ENCODE data around the gene STUM.

Gene STUM

DNA sequence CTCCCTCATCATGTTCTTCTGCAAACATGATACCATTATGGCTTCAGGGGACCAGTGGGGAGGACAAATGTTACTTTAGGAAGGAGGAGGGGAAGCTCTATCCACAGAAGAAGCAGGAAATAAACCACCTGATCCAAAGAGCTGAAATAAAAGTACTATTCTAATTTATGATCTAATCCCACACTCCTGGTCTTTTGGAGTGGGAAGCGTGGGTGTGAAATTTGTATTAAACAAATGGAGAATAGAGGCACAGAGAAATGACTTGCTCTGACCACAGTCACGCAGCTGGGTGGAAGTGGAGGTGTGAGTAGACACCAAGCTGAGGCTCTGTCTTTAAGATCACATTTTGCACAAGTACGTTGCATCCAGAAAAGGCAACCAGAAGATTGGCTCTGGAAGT, 14.5 kb upstream of the STUM start:
- DNase-seq: no peak

DNA sequence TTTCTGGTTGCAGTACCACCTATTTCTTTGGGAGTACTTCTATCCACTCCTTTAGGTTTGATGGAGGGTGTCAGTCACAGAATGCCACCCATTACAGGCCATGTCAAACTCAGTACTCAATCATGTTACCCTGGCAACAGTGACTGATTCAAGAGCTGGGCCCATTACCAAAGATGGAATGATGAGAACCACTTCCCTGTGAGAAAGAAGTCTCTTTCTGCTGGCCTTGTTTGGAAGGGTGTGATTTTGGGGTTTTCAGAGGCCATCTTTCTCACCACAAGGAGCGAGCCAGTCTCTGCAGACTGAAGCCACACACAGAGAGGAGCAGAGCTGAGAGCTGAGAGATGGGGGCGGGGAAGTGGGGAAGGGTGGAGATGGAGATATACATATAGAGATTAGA, 13.9 kb upstream of the STUM start:
- DNase-seq: no peak

DNA sequence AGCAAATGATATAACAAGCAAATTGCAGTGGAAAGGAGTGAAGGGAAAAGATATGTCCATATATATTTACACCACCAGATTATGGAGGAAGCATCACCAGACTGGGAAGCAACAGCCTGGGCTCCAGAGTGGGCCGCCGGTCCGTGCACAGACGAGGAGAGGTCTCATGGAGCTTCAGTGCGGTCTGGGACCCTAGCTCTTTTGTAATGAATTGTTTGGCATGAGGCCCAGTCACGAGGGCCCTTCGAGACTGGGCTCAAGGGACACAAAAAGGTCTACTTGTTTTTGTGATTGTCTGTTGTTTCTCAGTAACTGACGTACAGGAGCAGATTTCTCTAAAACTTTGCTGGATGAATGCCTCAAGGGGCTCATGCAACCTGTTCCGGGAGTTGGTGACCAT, 12.9 kb upstream of the STUM start:
- no peak for DNase-seq

DNA sequence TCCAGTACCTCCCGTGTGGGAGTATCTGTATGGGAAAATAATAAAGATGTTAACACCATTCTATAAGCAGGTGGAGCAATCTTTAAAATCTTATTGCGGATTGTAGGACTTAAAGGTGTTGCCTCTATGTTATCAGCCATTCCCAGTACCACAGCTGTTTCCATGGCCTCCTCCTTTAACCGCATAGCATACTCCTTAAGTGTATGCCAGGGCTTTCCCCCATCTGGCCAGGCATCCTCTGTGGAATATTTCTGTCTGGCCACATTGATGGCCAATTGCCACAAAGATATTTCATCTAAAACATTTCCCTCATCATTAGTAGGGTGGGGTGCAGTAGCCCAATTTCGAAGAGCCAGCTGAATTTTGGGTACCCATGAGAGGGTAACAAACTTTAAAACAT, 7.3 kb upstream of the STUM start:
- no peak for DNase-seq

DNA sequence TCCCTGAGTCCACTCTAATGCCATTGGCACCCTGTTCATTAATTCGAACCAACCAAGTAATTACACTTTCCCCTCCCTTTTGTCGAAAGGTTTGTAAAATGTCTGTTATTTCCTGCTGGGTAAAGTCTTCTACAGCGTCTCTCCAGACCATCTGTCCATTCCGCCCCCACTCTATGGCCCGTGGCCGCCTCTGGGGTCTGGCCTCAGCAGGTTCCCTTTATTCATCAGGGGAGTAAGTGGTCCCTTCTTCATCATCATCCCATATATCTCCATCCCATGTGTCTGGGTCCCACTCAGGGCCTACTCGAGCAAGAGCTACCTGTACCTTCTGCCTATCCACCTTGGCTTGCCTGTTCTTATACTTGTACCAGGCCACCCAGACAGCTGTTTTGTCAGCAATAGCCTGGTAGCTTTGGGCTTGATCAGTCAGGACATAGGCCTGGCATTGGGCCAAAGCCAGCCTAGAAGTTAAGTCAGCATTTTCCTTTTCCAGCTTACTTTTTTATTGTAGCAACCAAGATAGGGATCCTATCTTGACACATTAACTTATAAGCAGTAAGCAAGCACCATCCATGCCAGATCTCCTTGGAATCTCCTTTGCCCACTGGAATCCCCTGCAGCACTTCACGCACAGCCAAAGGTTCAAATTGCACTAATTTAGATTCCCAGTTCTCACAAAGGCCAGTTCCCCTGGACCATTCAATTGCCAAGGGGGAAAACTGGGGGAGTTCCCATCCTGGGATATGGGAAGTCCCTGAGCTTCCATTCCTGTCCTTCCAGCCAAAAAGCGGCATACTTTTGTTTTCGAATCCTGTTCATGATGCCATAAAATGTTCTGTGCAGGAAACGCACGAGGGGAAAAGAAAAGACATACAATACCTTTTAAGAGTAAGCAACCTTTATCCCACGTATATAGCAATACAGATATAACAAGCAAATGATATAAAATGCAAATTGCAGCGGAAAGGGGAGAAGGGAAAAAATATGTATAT, 6.6 kb upstream of the STUM start:
- no peak for DNase-seq

DNA sequence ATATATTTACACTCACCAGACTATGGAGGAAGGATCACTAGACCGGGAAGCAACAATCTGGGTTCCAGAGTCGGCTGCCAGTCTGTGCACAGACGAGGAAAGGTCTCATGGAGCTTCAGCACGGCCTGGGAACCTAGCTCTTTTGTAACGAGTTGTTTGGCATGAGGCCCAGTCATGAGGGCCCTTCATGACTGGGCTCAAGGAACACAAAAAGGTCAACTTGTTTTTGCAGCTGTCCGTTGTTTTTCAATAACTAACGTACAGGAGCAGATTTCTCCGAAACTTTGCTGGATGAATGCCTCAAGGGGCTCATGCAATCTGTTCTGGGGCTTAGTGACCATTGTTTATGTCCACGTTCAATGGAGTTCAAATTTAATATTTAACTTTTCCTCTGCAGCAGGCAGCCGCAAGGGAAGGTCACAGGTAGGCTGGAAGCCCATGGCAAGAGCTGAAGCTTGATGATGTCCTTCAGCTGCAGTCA, 5.9 kb upstream of the STUM start:
- DNase-seq: no peak

DNA sequence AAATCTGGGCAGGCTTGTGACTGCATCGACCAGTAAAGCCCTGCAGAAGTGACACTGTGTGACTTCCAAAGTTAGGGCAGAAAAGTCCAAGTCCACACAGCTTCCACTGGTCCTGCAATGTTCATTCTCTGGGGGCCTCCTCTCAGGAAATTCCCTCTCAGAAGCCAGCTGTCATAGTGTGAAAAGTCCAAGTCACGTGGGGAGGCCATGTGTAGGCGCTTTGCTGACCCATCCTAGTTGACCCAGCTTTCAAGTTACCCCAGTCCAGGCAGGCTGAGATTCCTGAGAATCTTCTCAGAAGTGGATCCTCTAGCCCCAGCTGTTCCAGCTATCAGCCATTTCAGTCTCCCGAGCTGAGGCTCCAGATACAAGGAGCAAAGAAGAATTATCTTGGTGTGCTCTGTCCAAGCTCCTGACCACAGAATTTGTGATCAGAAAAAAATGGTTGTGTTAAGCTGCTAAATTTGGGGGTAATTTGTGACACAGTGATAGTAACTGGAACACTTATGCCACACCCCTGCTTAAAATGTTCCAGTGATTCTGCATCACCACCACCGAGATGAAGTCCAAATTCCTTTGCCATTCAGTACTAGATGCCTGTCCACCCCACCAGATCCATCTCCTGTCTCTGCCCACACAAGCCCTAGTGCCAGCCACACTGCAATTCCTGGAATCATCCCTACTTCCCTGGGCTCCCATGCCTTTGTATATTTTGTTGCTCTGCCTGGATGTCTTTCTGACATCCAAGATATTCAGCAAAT, 2.5 kb upstream of the STUM start:
- no peak for DNase-seq

DNA sequence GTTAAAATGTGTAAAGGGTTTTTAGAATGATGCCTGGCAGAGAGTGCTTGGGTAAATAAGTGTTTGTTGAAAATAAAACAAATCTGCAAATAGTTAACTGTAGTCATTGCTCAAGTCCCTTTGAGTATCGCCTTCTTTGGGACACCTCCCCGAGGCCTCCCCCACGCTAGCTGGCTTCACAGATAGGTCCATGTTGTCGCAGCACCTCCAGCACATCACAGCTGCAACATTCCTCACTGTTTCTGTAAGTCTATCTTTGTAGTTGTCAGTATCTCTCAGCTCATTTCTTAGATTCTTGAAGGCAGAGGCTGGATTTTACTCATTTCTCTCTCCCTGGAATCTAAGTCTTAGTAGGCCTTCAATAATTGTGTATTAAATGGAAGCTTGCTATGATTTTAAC, 1.6 kb upstream of the STUM start:
- DNase-seq: no peak

DNA sequence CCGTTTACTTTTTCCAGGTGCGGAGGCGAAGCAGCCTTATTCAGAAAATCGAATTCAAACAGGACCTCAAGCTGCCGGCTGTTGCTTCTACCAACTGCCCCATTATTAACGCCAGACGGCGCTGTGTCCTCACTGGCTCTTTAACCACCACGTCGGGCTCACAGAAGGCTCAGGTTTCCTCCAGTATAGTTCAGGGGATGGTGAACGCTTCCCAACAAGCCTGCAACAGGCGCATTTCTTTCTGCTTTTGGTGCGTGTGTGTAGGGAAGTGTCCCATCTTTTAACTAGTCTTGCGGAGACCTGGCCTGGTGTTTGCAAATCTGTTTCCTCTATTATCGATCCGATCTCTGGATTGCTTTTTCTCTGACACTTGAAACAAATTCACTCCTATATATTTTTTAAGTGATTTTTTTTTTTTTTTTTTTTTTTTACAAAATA, 791 bp upstream of the STUM start:
- DNase-seq: peak; percentile 62 to 69

DNA sequence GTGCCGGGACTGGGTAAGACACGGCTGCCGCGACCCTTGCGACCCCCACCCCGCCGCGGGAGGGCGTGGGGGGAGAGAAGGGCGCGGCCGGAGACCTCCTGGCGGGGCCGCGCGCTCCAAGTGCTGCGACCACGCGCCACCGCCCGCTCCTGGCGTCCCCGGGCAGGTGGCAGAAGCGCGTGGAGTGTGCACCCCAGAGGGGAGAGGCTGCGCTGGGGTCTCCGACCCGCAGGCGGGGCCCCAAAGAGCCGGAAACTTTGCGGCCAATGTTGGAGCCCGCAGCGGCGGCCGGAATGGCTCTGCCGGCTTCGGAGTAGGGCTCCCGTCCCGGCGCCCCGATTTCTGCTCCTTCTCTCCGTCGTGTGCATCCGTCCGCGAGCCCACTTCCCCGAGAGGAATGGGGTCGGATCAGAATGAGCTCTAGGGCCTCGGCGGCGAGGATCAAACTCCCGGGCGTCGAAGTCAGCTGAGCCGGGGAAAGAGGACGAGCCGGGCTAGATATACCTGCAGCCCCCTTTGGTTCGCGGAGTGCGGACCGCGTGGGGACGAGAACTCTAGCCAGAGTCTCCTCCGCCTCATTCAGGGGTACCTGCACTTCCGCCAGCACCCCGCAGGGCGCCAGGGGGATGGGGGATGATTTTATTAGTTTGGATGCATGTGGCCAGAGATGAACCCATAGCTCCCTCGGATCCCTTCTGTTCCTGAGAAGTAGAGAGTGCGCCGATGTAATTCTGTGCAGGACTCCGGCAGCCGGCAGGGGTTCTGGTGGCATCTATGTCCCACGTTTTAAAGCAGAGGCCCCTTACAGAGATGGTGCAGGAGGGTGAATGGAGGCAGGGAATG, 751 bp downstream of the STUM start:
- DNase-seq: no peak

DNA sequence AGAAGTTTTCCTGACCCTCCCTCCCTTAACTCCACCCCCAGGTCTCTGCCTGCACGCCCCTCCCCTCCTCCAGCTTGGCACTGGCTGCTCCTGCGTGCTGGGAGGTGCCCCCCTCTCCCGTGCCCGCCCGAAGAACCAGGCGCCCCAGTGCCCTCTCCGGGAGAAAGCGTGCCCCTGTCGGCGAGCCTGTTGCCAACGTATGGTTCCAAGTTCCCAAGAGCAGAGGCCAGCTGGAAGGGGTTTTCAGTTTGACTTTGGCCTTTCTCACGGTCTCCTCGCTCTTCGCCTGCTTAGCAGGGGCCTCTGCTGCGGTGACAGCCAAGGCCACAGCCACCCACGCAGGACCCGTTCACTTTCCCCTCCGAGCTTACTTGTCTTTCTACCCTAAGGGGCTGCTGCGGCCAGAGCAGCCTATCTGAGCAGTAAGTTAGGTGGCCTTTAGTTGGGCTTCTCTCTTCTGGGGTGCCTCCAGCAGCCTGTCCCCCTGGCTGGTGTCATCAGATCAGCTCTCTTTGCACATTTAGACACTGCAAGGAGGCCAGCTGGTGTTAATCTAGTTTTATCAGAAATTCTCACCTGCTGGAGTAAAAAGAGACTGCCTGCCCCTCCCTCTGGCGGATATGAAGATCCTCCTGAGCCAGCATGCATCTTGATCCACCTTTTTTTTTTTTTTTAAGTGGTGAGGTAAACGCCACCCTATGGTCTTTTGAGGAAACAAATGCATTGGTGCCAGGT, 1.5 kb downstream of the STUM start:
- DNase-seq: no peak

DNA sequence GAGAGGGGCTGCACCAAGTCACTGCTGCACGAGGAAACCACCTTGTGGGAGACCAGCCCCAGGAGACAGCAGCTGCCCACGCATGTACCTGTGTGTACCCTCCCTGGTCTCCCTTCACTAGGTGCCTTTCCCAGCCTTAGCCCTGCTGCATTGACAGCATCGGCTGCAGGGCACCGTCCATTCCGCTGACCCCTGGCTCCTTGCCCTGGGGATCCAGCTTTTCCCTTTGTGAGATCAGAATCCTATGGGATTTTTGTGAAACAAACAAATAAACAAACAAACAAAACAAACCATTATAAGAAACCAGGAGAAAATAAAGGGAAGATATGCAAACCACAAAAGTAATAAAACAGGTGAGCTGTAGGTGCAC, 2.1 kb downstream of the STUM start:
- no peak for DNase-seq

DNA sequence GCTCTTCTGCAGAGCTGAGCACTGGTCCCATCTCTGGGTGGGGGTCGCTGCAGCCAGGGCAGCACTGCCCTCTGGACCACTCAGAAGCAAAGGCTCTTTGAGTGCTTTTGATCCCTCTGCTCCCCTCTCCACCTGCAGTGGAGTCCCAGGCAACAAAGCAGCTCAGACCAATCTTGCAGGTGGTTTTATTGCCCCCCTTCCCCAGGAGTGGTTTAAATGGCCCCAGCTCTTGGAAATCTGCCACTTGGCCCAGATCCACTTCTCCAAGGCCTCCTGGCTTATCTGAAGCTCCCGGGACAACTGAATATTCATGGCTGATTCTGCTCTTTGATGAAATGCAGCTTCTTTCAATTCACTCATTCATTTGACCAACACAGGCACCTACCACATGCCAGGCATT, 2.7 kb downstream of the STUM start:
- no peak for DNase-seq

DNA sequence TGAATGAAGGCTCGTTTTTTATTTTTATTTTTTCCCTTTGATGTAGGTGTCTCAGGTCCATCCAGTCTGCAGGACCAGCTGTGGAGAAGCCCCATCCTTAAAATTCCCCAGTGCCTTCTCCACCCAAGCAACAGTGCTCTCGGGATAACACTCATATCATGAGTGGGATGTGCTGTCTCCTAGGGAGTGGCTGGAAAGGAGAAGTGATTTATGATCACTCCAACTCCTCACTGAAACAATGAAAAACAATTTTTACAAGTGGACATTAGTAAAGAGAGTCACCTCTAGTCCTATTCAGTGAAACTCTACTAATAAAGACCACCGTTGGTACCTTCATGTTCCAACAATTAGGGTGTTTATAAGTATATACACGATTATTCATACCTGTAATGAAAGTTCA, 3.5 kb downstream of the STUM start:
- no peak for DNase-seq

DNA sequence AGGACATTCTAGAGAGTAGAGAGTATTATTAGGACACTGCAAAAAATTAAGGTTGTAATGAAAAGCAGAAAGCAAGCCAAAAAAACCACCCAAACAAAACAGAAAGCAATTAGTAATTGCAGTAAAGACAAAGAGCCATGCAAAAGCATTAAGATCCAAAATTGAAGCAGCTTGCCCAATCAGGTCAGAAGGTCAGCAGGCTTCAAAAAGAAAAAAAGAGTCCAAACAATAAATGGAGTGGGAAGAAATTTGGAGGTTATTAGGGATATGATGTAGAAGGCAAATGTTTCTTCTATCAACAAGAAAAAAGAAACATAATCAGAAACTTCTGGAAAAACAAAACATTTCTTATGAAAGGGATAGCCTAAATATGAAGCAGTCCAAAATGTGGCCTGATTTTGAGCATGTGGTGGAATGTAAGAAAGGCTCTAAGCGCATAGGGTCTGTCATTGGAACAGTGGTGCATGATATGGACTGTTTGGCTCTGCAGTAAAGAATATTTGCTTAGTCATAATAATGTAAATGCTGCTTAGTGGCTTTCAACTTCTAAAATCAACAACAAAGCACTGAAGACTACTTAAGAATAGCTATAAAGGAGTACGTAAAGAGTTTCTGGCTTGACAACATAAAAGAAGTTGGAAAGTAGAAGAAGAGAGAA, 4.8 kb downstream of the STUM start:
- DNase-seq: no peak

DNA sequence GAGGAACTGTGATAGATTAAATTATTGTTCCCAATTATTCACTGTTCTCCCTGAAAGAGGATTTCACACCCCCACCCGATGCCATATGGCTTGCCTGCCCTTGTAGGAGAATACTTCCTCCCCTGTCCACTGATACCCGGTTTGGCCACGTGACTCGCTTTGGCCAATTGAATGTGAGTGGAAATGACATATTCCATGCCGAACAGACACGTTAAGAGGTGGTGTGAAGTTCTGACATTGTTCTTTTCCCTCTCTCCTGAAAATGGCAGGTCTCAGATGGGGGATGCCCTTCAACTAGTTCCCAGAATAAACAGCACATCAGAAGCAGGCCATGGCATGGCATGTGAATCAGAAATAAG, 5.3 kb downstream of the STUM start:
- DNase-seq: no peak

DNA sequence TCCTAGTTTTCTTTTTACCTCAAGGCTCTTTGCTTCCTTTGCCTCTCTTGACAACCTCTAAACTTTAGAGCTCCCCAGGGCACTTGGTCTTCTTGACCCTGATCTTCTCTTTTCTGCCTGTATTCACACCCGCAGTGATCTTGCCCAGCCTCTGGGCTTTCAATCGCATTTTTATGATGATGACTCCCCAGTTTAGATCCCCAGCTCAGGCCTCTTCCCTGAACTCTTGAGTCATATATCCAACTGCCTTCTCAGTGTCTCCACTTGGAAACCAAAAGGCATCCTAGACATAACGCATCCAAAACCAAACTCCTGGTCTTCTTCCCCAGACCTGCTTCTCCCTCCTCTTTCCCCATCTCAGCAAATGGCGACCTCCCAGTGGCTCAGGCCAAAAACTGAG, 6.5 kb downstream of the STUM start:
- DNase-seq: no peak

DNA sequence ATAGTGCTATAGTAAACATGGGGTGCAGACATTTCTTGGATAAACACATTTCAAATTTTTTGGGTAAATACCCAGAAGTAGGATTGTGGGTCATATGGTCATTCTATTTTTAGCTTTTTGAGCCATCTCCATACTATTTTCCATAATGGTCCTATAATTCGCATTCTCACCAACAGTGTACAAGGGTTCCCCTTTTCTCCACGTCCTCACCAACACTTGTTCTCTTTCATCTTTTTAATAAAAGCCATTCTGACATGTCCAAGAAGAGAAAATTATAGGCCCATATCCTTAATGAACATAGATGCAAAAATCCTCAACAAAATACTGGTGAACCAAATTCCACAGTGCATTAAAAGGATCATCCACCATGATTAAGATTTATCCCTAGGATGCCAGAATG, 8.9 kb downstream of the STUM start:
- no peak for DNase-seq

DNA sequence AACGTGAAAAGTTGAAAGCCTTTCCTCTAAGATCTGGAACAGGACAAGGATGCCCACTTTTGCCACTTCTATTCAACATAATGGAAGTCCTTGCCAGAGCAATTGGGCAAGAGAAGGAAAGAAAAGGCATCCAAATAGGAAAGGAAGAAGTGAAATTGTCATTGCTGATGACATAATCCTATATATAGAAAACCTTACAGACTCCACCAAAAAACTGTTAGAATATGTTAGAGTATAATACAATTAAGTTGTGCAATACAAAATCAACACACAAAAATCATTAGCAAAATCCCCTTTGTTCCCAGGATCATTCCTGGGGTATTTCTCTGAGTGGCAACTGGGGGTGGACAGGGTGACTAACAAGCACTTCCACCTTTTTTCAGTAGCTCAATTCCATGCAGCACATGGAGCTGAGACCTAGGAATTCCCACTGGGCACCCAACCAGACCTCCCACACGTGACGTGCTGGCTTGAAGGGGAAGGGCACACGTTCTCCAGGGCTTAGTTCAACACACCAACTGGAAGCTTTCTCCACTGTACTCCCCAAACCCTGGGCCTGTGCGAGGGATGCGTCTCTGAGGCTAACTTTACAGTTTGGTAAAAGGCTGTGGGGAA, 9.6 kb downstream of the STUM start:
- DNase-seq: no peak

DNA sequence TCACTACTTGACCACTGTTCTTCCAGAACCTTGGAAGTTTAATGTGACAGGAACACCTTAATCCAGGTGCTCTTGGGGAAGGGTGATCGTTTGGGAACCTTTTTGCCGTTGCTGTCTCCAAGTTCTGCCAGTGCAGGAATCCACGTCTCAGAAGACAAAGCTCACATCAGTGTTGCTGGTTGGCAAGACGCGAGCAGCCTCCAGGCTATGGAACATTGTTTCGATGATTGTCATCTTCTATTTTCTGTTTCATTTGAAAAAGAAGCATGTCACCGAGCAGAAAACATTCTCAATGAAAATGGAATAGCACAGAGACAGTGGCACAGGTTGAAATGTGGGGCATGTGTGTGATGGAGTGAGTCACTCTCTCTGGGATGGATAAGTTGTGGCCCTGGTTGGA, 11.7 kb downstream of the STUM start:
- no peak for DNase-seq

DNA sequence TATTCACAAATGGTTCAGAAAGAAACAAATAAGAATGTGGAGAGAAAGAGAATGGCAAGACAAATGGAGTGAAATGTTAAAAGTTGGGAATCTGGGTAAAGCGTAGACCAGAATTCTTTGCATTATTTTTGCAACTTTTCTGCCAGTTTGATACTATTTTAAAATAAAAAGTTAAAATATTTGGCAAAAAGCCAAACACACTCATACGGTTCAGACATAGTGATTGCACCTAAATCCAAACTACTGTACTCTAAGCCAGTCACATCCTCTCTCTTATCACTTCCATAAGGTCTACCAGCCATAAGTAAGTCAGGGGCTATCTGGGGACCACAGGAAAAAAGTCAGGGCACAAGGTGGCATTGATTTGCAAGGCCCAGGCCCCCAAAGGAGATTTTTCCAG, 14.4 kb downstream of the STUM start:
- DNase-seq: no peak

DNA sequence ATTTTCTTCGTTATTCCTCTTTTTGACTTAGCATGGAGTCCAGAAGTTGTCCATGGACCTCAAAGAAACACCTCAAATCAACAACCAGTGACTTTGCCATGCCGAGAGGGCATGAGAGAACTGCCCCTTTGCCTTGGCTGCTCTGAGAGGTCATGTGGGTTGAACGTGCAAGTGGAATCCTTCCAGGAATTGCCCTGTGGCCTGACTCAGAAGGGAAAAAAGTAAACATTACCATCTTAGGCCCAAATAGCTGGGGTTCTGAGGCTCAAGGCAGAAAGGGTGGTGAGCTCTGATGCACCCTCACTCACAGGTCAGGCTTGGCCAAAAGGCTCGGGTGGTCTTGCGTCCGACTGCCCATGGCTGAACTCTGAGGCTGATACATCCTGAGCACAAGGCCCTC, 15.1 kb downstream of the STUM start:
- no peak for DNase-seq
